Urothelium cell line (cell line): ENCODE results near the gene IFFO2.
"Not testable (repeated sequence)": the region's sequence is repeated elsewhere in the genome, so short reads cannot be mapped to it uniquely, and the experiment has no call there.

Experiments
- DNase-seq: peaks from one replicate; pipeline ENCODE4 v3.0.0; 2011; ENCODE audit warnings: low spot score, mixed read lengths
- FAIRE-seq: peaks from 2 replicates; lab custom pipeline; 2011; peaks lifted over from hg19 to GRCh38; lab: Jason Lieb, UNC

The IFFO2 gene

DNA sequence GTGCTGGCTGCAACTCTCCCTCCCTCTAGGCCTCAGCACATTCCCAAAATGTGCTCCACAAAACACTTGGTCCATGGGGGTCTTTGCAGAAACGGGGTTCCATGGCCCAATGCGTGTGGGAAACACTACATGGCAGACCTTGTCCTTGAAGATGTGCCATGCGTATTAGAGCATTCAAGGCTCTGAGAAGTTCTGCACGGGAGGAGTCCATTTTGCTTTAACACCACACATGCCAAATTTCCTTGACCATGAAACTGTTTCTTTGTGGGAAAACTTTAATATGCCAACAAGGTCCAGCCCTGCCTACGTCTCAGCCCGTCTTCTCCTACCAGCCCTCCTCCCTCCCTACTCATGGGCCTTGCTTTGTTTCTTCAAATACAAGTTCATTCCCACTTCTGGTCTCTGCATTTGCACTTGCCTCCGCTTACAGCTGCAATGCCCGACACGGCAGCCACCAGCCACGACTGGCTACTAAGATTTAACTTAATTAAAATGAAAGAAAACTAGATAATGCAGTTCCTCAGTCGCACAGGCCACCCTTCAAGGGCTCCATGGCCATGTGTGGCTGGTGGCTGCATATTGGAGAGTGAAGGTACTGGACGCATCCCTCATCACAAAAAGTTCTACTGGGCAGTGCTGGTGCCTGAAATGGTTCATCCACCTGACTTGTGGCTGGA is 77.8 kb downstream of the IFFO2 start:
- DNase-seq (no peak), FAIRE-seq (no peak)

GRCh38 chr1:18877282-18877681 is 79.2 kb downstream of the IFFO2 start:
- DNase-seq (no peak), FAIRE-seq (no peak)

GRCh38 chr1:18876210-18876609 is 80.3 kb downstream of the IFFO2 start:
- DNase-seq (no peak), FAIRE-seq (no peak)

DNA sequence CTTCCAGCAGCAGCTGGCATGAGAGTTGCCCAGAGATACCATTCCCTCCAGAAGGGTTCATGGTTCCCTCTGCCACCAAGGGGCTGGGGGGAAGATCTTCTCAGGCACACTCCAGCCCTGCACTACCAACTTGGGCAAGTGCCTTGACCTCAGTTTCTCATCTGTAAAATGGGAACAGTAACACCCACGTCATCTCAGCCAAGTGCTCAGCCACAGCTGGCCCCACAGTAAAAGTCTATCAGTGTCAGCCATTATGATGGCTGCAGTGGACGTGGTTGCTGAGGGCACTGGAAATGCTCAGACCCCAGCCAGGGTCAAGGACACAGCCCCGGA is 80.7 kb downstream of the IFFO2 start:
- no peak for DNase-seq
- no peak for FAIRE-seq

GRCh38 chr1:18875107-18875795 is 81.2 kb downstream of the IFFO2 start:
- peak; percentile 80 for DNase-seq
- FAIRE-seq: peak; percentile 72

DNA sequence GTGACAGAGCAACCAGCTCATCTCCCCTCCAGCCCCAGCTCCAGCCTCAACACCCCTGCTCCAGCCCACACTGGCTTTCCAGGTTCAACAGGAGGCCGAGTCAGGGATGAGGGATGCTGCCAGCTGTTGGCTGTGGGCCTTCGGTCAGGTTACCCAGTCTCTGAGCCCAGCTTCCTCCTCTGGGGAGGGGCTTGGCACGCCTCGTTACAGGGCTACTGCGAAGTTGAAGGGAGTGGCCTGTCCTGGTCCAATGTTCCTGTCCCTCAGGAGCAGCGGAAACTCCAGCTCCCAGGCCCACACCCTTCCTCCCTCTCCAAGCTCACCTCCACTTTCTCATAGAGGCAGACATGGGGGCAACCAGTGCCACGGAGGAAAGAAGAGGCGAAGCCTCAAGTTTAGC is 81.9 kb downstream of the IFFO2 start:
- DNase-seq (no peak), FAIRE-seq (no peak)

DNA sequence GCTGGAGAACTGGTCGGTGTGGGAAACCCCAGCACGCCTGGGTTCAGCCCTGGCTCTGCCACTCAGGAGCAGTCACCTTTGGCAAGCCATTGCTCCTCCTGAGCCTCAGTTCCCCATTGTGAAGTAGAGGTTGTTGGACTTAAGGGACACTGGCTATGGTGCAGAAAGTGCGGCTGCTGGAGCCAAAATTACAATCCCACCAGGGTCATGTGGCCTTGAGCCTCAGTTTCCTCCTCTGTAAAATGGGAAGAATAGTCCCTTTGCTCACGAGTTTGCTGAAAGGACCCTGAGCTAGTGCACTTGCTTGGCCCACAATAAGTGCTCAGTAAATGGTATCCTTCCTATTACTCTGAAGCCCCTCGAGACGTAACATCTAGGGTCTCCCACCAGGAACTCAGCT is 82.4 kb downstream of the IFFO2 start:
- DNase-seq (no peak), FAIRE-seq (no peak)

GRCh38 chr1:18872071-18872611 is 84.3 kb downstream of the IFFO2 start:
- DNase-seq: no peak
- no peak for FAIRE-seq

- DNase-seq: no peak
- no peak for FAIRE-seq
Observed at GRCh38 chr1:18871401-18872070, 84.9 kb downstream of the IFFO2 start.

DNA sequence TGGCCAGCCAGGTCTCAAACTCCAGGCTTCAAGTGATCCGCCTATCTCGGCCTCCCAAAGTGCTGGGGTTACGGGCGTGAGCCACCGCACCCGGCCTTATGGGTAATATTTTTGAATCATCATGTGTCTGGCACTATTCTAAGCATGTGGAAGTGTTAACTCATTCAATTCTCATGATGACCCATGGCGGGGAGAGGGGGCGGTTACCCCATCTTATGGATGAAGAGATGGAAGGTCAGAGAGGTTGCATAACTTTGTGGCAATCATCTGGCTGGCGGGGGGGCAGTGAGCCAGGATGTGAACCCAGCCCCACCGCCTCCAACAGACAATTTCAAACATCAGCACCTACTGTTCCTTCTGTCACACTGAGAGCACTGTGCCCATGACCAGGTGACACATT is 85.5 kb downstream of the IFFO2 start:
- FAIRE-seq: no peak
- no peak for DNase-seq

DNA sequence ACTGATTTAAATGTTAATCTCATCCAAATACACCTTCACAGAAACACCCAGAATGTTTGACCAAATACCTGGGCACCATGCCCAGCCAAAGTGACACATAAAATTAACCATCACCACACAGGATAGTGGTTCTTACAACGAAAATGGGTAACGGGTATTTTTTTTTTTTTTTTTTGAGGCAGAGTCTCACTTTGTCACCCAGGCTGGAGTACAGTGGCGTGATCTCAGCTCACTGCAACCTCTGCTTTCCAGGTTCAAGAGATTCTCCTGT is 85.9 kb downstream of the IFFO2 start:
- FAIRE-seq, DNase-seq: not testable (repeated sequence)

DNA sequence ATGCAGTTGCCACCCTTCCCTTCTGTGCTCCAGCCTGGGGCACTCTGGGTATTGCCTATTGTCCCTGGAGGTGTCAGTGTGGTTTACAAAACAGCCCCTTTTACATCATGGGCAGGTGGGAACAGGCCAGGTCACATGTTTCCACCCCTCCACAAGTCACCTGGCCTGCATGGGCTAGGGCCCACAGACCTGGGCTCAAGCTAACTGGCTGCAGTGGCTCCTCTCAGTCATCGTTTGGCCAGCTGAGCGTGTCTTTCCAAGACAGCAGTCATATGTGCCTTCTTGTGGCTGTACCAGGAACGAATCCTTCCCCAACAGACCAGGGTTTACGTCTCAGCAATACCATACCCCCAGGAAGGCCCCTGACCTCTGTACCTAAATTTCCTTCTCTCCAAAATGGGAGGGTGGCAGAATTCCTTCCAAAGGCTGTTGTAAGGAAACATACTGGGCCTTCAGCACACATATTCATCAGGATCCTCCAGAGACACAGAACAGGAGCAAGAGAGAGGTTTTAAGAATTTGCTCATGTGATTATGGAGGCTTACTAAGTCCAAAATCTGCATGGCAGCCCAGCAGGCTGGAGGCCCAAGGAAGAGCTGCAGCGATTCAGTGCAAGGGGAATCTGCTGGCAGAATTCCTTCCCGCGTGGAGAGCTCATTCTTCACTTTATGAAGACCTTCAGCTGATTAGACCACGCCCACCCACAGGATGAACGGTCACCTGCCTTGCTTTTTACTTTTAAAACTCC is 86.5 kb downstream of the IFFO2 start:
- no peak for DNase-seq
- FAIRE-seq: no peak

DNA sequence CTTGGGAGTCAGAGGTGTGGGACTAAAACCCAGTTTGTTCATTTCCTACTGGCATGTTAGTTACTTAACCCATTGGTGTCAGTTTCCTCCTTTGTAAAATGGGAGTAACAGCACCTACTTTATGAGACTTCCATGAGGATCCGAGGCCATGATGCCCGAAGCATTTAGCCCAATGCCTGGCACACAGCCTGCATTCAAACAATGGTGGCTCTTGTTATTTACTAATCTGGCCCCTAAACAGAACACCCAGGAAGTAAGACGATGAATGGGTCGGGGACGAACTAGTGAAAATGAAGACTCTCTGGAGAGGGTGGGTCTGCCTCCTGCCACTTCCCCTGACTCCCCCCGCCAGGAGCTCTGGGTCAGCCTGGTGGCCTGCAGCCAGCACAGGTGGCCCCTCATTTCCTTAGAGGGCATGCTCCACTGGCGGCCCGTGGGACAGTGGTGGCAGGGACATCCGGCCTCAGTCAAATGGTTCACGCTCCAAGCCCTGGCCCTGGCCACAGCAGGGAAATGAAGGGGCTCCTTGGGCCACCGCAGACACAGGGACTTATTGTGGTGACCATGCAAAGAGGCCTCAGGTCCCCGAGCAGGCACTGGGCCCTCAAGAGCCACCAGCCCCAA is 87.6 kb downstream of the IFFO2 start:
- FAIRE-seq (no peak), DNase-seq (no peak)

- DNase-seq (no peak), FAIRE-seq (no peak)
Observed at GRCh38 chr1:18868354-18868753, 88.1 kb downstream of the IFFO2 start.

DNA sequence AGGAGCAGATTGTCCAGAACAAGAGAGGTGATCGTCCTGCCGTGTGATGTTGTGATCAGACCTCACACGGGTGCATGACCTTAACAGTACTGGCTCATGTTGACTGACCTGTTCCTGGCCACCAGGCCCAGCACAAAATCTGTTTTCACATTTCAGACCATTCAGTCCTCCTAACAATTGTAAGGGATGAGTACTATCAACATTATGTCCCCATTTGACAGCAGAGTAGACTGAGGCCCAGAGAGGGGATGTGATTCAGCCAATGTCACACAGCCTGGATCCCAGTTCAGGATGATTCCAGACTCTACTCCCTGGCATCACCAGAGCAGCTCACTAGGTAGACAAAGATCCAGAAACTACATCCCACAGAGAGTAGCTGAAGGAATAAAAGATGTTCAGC is 89.6 kb downstream of the IFFO2 start:
- FAIRE-seq (no peak), DNase-seq (no peak)

DNA sequence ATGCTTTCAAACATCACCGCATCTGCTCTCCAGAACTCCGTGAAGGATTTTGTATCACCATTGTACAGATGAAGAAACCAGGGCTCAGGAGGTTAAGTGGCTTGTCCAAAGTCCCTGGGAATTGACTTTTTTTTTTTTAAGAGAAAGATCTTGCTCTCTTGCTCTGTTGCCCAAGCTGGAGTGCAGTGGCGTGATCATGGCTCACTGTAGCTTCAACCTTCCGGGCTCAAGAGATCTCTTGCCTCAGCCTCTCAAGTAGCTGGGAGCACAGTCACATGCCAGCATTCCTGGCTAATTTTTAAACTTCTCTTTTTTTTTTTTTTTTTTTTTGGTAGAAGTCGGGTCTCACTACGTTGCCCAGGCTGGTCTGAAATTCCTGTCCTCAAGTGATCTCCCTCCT is 90.2 kb downstream of the IFFO2 start:
- DNase-seq (no peak), FAIRE-seq (no peak)

GRCh38 chr1:18865176-18865575 is 91.3 kb downstream of the IFFO2 start:
- FAIRE-seq: no peak
- no peak for DNase-seq

DNA sequence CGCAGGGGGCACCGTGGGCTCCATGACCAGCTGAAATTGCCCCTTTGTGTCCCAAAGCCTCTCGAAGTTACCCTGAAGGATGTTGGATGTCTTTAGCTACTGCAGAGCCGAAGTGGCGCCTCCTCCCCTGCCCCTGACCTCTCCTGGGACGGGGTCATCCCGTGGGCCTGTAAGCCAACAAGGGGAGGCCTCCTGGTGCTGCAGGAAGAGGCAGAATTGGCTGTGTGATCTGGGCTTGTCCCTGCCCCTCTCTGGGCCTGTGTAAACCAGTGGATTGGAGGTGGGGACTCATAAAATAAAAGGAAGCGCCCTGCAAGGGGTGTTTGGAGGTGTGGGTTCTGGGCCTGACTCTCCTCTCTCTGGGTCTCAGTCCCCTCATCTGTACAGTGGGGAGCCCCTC is 94.9 kb downstream of the IFFO2 start:
- FAIRE-seq (no peak), DNase-seq (no peak)

DNA sequence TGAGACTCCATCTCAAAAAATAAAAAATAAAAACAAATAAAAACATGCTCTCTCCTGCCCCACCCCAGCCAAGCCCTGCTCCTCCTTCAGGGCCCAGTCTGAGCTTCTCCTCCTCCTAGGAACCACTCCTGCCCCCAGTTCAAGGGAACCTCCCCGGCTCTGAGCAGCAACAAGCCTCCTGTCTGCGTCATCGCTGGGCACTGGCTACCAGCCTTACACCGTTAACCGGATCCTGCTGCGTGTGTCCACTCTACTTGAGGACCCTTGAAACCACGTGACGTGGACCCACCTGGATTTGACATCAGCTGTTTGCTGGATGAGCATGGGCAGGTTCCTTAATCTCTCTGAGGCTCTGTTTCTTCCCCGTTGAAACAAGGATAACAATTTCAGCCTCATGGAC is 95.4 kb downstream of the IFFO2 start:
- FAIRE-seq (no peak), DNase-seq (no peak)

DNA sequence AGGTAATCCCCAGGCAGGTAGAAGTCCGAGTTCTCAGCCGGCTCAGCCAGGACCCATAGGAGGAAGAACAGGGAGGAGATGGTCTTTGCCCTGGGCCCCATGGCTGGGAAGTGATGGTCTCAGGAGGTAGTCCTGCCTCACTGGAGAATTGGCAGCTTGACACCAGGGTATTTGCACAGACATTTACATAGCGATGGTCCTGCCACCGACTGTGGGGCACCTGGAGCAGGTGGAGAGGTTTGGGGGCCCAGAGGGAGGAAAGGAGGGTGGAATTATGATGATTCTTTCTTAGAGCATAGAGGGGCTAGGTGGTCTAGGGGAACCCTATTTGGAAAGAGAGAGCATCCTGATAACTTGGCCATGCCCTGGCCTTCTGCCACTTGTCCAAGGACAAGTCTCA is 96.9 kb downstream of the IFFO2 start, which contains the start of gene TAS1R2:
TAS1R2 (minus strand) TSS at position 101 of the 400 bp plus-strand sequence; CDS start at position 101, 0 bp downstream.
- no peak for FAIRE-seq
- DNase-seq: no peak

- DNase-seq (no peak), FAIRE-seq (peak; percentile 97)
Observed at GRCh38 chr1:18858070-18858688, 98.3 kb downstream of the IFFO2 start.
